PFSK-1 (cell line): ENCODE results near the gene XPNPEP1.

Source experiments
- FOXP2 ChIP-seq: optimal IDR thresholded peaks from 2 replicates; pipeline ENCODE3; 2011; ENCODE audit warnings: borderline replicate concordance, control low read depth, inconsistent platforms; ENCODE audit not compliant: insufficient read depth; ENCODE audit errors: extremely low read length, extremely low read depth
- POLR2AphosphoS5 ChIP-seq: IDR thresholded peaks from 2 replicates; pipeline ENCODE4 v1.6.1; 2012; ENCODE audit warnings: low read depth, mild to moderate bottlenecking, control low read depth, low read length, moderate library complexity
- SIN3A ChIP-seq: IDR thresholded peaks from 2 replicates; pipeline ENCODE4 v1.6.1; 2012; ENCODE audit warnings: mild to moderate bottlenecking, low read length, moderate library complexity, borderline replicate concordance; ENCODE audit not compliant: insufficient read depth
- TAF1 ChIP-seq: IDR thresholded peaks from 2 replicates; pipeline ENCODE4 v1.6.1; 2012; ENCODE audit warnings: low read length, control low read depth, borderline replicate concordance; ENCODE audit not compliant: insufficient read depth
- TF ChIP-seq, protein P1 (sequence below), 2 experiments: IDR thresholded peaks; 2 replicates each; pipeline versions ENCODE4 v1.6.1 to v1.8.0; 2011 to 2012; ENCODE audit warnings: low read depth in 2 of 2, low read length in 2 of 2, control low read depth in 1 of 2, inconsistent platforms in 1 of 2, mild to moderate bottlenecking in 1 of 2, moderate library complexity in 1 of 2; ENCODE audit not compliant: insufficient read depth in 1 of 2

The XPNPEP1 gene

DNA sequence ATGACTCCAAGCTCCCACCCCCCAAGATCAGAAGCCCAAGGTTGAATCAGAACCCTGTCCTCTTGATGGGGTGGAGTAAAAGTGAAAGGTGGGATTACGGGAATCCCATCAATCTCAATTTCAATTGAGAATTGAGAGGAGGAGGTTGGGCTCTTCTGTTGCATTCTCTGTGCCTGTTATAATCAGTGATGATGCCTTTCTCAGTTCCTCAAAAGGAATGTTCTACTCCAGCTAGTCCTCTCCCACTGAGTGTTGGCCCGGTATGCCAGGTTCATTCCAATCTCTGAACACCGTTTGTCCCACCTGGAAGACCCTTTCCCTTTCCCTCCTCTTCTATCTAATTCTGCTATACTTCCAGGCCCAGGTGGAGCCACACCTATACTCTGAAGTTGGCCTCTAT is 17.2 kb upstream of the XPNPEP1 start:
- TF ChIP-seq FOXP2 (no peak), SIN3A (no peak), POLR2AphosphoS5 (no peak), TAF1 (no peak)
- TF ChIP-seq, protein P1, sequence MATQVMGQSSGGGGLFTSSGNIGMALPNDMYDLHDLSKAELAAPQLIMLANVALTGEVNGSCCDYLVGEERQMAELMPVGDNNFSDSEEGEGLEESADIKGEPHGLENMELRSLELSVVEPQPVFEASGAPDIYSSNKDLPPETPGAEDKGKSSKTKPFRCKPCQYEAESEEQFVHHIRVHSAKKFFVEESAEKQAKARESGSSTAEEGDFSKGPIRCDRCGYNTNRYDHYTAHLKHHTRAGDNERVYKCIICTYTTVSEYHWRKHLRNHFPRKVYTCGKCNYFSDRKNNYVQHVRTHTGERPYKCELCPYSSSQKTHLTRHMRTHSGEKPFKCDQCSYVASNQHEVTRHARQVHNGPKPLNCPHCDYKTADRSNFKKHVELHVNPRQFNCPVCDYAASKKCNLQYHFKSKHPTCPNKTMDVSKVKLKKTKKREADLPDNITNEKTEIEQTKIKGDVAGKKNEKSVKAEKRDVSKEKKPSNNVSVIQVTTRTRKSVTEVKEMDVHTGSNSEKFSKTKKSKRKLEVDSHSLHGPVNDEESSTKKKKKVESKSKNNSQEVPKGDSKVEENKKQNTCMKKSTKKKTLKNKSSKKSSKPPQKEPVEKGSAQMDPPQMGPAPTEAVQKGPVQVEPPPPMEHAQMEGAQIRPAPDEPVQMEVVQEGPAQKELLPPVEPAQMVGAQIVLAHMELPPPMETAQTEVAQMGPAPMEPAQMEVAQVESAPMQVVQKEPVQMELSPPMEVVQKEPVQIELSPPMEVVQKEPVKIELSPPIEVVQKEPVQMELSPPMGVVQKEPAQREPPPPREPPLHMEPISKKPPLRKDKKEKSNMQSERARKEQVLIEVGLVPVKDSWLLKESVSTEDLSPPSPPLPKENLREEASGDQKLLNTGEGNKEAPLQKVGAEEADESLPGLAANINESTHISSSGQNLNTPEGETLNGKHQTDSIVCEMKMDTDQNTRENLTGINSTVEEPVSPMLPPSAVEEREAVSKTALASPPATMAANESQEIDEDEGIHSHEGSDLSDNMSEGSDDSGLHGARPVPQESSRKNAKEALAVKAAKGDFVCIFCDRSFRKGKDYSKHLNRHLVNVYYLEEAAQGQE (IDR thresholded peaks at IDR 0.05; ENCODE audit: insufficient read depth in 1 of 2, low read depth in 2 of 2, low read length in 2 of 2), result no peak

DNA sequence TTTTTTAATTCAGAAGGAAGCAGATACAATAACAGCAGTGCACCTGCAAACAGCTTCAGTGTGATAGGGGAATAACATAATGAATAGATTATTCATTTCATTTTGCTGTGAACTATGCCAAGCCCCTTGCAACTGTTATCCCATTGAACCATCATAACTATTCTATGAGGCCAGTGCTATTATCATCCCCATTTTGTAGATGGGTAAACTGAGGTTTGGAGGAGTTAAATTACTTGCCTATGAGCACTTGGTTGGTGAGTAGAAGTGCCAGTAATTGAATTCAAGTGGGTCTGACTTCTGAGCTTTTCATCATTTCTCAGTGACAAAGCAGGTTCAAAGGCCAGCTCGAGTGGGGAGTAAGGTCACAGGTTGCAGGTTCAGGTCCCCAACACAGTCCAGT is 16.8 kb upstream of the XPNPEP1 start:
- TF ChIP-seq FOXP2, result no peak
- no peak for TF ChIP-seq POLR2AphosphoS5
- TF ChIP-seq SIN3A, result no peak
- TF ChIP-seq TAF1, result no peak
- TF ChIP-seq, protein P1 (IDR thresholded peaks at IDR 0.05; ENCODE audit: insufficient read depth in 1 of 2, low read depth in 2 of 2, low read length in 2 of 2), result no peak

DNA sequence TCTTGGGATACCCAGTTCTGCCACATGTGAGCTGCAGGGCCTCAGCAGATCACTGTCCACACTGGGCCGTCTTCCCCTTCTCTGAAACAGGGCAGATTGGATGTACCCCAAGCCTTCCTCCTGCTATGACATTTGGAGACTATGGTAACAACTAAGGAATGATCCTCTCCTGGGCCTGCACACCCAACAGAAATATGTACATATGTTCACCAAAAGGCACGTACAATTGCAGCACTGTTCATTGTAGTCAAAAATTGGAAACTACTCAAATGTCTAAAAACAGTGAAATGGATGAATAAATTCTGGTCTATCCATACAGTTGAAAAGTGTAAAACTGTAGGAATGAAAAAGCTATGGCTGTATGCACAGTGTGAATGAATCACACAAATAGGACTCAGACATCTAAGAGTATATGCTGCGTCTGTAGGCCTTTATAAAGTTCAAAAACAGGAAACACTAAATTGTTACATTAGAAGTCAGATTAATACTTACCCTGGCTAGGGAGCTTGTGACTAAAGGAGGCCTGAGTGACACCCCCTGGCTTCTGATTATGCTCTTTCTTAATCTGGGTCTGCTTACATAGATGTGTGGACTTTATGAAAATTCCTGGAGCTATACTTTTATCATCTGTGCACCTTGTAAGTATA is 16.1 kb upstream of the XPNPEP1 start:
- TF ChIP-seq, protein P1 (IDR thresholded peaks at IDR 0.05; ENCODE audit: insufficient read depth in 1 of 2, low read depth in 2 of 2, low read length in 2 of 2), result no peak
- TF ChIP-seq POLR2AphosphoS5 (no peak), FOXP2 (no peak), SIN3A (no peak), TAF1 (no peak)

DNA sequence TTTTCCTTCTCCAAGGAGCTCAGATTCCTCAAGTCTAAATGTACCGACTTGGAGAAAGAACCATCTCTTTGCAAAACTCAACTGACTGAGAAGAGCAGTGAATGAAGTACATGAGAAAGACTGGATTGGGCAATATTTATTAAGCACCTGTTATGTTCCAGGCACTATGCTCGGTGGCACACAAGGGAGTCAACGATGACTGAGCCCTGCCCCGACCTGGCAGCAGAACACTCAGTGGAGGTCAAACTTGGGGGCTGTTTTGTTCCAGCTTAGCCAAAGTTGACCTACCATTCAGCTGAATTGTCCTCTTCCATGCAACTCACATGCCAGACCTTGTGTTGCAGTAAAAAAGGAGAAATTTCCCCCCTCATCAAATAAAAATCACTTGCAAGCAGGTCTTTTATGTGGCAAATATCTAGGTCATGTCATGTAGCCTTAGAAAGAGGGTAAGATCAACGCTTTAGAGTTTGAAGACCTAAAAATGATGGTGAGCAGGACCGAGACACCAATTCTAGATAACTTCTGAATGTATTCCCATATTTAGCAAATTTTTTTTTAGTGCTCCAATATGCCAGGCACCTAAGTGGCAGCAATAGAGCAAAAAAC is 14.3 kb upstream of the XPNPEP1 start:
- TF ChIP-seq SIN3A (no peak), TAF1 (no peak), FOXP2 (no peak), POLR2AphosphoS5 (no peak)
- TF ChIP-seq, protein P1 (IDR thresholded peaks at IDR 0.05; ENCODE audit: insufficient read depth in 1 of 2, low read depth in 2 of 2, low read length in 2 of 2), result no peak
